ENCODE data around the gene TOP2B. TPM values are rescaled to one million over a fixed set of nuclear protein-coding genes. Genes with fewer than 3 reads are reported as not detected.

The TOP2B gene
- total and polyA plus RNA-seq, 9 of the 15 experiments (the other 6 are each of a cell fraction or from before 2014, with no cell fraction given), result 45.3 to 186 (median 134) TPM

- 26% methylated on average over 10 of the region's 10 CpGs for WGBS (ENCODE audit: insufficient coverage, low coverage, missing lambda C conversion rate)
Observed at GRCh38 chr3:25578059-25578458, 86.6 kb downstream of the TOP2B start.

More at GRCh38 chr3:25578059-25578458, 86.6 kb downstream of the TOP2B start:
- Histone ChIP-seq H3K27ac (ENCODE audit: extremely low read depth, low read depth, low read length) (no peak overlapping the region), H3K9ac (ENCODE audit: insufficient read depth in 1 of 2, low read depth in 2 of 2, low read length in 2 of 2) (no peak overlapping the region), H3K79me2 (ENCODE audit: control insufficient read depth, insufficient read depth, low read length) (no peaks in the 10 kb centered on the region), H3K27me3 (ENCODE audit: control insufficient read depth in 2 of 2, insufficient read depth in 2 of 2, low read length in 2 of 2) (peaks cover 39 to 63% of the 10 kb centered on the region in 2 experiments), H3K9me3 (replicated peaks; ENCODE audit: control insufficient read depth, insufficient read depth, low read depth, low read length) (no peaks in the 10 kb centered on the region), H2AFZ (ENCODE audit: low read depth, low read length) (no peak overlapping the region), H3K4me2 (ENCODE audit: insufficient read depth, low read length) (no peak overlapping the region), H4K20me1 (replicated peaks; ENCODE audit: control insufficient read depth, insufficient read depth, low read length) (0 out of 2 replicates have a peak, but pooled peaks cover 8% of the 10 kb centered on the region), H3K4me3 (no peak overlapping the region), H3K4me1 (replicated peaks in 1 of 2; ENCODE audit: control insufficient read depth in 2 of 2, insufficient read depth in 2 of 2, low read length in 2 of 2) (peaks cover 5 to 6% of the 10 kb centered on the region in 2 experiments; a peak in 2 of 5 replicates), H3K36me3 (ENCODE audit: control insufficient read depth, insufficient read depth, low read length) (no peaks in the 10 kb centered on the region), H3K9me1 (ENCODE audit: control insufficient read depth, insufficient read depth, low read length) (no peaks in the 10 kb centered on the region)
- BruUV-seq (replicated peaks), result no TSS peak
- POLR2A ChIA-PET, result no interaction called here
- FAIRE-seq (no peak), ATAC-seq (no peak), DNase-seq (ENCODE audit: extremely low read depth in 1 of 4, low spot score in 3 of 4) (no peak)
- intact Hi-C loops (cut with micrococcal nuclease), result no loop called here
- TF ChIP-seq KHSRP (IDR thresholded peaks at IDR 0.05), result no peak
- TF ChIP-seq RBBP5 (IDR thresholded peaks at IDR 0.05; ENCODE audit: borderline replicate concordance, insufficient read depth, low read length, poor library complexity, severe bottlenecking), result no peak
- TF ChIP-seq ZNF766 (CRISPR knock-in tag; conservative IDR thresholded peaks at IDR 0.05), result no peak
- TF ChIP-seq ARID4B (CRISPR knock-in tag; IDR thresholded peaks at IDR 0.05), result no peak
- no peak for TF ChIP-seq ZNF77 (CRISPR knock-in tag; IDR thresholded peaks at IDR 0.05)
- no peak for TF ChIP-seq BCOR (IDR thresholded peaks at IDR 0.05)
- TF ChIP-seq ZNF384 (IDR thresholded peaks at IDR 0.05; ENCODE audit: low read depth, low read length), result no peak
- TF ChIP-seq, protein P1, sequence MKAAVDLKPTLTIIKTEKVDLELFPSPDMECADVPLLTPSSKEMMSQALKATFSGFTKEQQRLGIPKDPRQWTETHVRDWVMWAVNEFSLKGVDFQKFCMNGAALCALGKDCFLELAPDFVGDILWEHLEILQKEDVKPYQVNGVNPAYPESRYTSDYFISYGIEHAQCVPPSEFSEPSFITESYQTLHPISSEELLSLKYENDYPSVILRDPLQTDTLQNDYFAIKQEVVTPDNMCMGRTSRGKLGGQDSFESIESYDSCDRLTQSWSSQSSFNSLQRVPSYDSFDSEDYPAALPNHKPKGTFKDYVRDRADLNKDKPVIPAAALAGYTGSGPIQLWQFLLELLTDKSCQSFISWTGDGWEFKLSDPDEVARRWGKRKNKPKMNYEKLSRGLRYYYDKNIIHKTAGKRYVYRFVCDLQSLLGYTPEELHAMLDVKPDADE (conservative IDR thresholded peaks at IDR 0.05; ENCODE audit: control insufficient read depth, low read depth, low read length), result no peak
- TF ChIP-seq BDP1 (IDR thresholded peaks at IDR 0.05; ENCODE audit: insufficient read depth, insufficient read length), result no peak
- TF ChIP-seq THRB (CRISPR knock-in tag; conservative IDR thresholded peaks at IDR 0.05), result no peak
- no peak for TF ChIP-seq CBX3 (IDR thresholded peaks at IDR 0.05; ENCODE audit: borderline replicate concordance in 1 of 2, low read length in 2 of 2)
- no peak for TF ChIP-seq ZNF778 (CRISPR knock-in tag; IDR thresholded peaks at IDR 0.05)
- TF ChIP-seq NEUROD1 (IDR thresholded peaks at IDR 0.05; ENCODE audit: borderline replicate concordance, low read depth, low read length, partially characterized antibody), result no peak
- no peak for TF ChIP-seq STAT5A (IDR thresholded peaks at IDR 0.05; ENCODE audit: borderline replicate concordance, low read length)
- CTCF ChIA-PET (ENCODE audit: low intra/inter-chr PET ratio), result no interaction called here
- in situ Hi-C loops (cut with MboI), result no loop called here
